Measurements from ENCODE around the gene RRAGB. TPM values are rescaled to one million over a fixed set of nuclear protein-coding genes. Genes with fewer than 3 reads are reported as not detected.

Gene RRAGB, protein sequence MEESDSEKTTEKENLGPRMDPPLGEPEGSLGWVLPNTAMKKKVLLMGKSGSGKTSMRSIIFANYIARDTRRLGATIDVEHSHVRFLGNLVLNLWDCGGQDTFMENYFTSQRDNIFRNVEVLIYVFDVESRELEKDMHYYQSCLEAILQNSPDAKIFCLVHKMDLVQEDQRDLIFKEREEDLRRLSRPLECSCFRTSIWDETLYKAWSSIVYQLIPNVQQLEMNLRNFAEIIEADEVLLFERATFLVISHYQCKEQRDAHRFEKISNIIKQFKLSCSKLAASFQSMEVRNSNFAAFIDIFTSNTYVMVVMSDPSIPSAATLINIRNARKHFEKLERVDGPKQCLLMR
- 13.0 and 29.8 TPM in 2 replicates for total RNA-seq

DNA sequence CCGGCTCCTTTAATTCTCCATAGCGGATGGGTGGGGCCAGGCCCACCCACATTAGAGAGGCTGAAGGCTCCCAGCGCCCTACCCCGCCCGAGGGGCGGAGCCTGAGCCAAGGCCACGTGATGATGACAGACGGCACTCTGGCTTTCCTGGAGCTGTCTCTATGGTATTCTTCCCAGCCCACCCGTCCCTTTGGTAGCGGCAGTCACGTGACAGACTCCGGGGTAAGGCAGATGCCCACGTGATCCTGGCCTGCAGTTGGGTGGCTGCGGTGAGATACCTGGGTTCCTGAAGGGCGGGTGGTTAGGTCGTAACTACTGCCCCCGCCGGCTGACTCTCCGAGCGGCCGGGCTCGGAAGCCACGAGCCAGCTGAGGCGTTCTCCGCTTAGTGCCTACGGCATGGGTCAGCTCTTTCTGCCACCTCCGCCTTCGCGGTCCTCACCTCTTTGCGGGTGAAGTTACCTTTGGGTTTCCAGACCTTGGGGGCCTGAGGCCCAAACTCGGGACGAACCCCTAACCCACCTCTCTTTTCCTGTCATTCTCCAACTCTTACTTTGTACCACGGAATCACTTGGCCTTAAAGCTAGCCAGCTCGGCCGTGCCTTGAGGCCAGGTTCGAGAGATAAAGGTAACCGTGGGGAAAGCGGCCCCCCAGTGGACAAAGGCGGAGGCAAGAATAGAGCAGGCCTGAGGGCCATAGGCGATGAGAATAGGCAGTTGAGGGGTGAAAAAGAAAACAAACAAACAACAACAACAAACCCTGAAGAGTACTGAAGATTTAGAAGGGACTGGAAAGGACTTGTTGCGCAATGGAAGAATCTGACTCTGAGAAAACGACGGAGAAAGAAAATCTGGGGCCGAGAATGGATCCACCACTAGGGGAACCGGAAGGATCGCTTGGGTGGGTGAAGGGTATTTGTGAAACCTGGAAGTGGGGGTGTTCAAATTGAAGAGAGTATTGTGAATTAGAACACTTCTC, at the start of gene RRAGB:
Gene RRAGB (plus strand): TSS at position 229 of the 977 bp plus-strand sequence. CDS start 579 bp downstream, at position 808.

Other genes starting within 250 kb of the RRAGB start
- gene USP51, start 227.9 kb upstream of the RRAGB start, total RNA-seq, result under 0.01 and 0.85 TPM in 2 replicates
- not detected in 2 replicates for gene FOXR2, start 94.3 kb upstream of the RRAGB start, total RNA-seq

All from nasal cavity respiratory epithelium epithelial cell of viscerocranial mucosa (primary cell).